GM12878 (cell line): Measurements from ENCODE around the gene ANKMY1. TPM values are rescaled to one million over a fixed set of nuclear protein-coding genes. Genes with fewer than 3 reads are reported as not detected.

Source experiments
- ATAC-seq: fragments of 200-7000 bp; cut with Tn5 transposase; 3 replicates; pipeline ENCODE4 v1.9.1; 2020; ENCODE audit warnings: mild to moderate bottlenecking, moderate library complexity
- BruUV-seq: library from RNA; stranded (reverse); fragments of 400-500 nt; replicated peaks from 2 replicates; lab custom pipeline; 2021; lab: Mats Ljungman, UMichigan
- CTCF ChIA-PET: fragments of 300-600 bp; sonication (Branson Sonifier 250); formaldehyde crosslinking; extraction: SDS; loops from one replicate; lab custom pipeline; 2021; ENCODE audit warnings: inconsistent platforms; lab: Yijun Ruan, JAX
- POLR2A ChIA-PET: fragments of 350-600 bp; formaldehyde crosslinking; extraction: SDS; loops from one replicate; lab custom pipeline; 2021; ENCODE audit warnings: inconsistent platforms; lab: Charles Lee
- RAD21 ChIA-PET: fragments of 300-600 bp; sonication (Branson Sonifier 250); formaldehyde crosslinking; loops from one replicate; lab custom pipeline; 2023; ENCODE audit warnings: antibody characterized with exemption; ENCODE audit not compliant: unreplicated experiment; lab: Charles Lee
- SMC1A ChIA-PET: fragments of 300-600 bp; sonication (Branson Sonifier 250); formaldehyde crosslinking; loops from one replicate; lab custom pipeline; 2023; ENCODE audit not compliant: unreplicated experiment, uncharacterized antibody; lab: Charles Lee
- DNase-seq: peaks from one replicate; pipeline ENCODE4 v3.0.0-alpha.2; 2011; ENCODE audit warnings: low read depth, low spot score
- FAIRE-seq: peaks from 3 replicates; lab custom pipeline; 2011; peaks lifted over from hg19 to GRCh38; lab: Jason Lieb, UNC
- H2AFZ ChIP-seq: 2 replicates; pipeline ENCODE4 v1.6.0; 2011; ENCODE audit warnings: low read depth, low read length, control low read depth; ENCODE audit not compliant: control insufficient read depth
- H3K27ac ChIP-seq: 2 replicates; pipeline ENCODE4 v1.5.1; 2011; ENCODE audit warnings: control low read depth; ENCODE audit not compliant: control insufficient read depth, insufficient read depth
- H3K27me3 ChIP-seq, 2 experiments: replicated peaks in 1 of 2; 2 replicates each; pipeline versions ENCODE4 v1.6.0 to v1.6.1; 2011; ENCODE audit warnings: low read length in 1 of 2; ENCODE audit not compliant: control insufficient read depth in 2 of 2, insufficient read depth in 2 of 2
- H3K36me3 ChIP-seq, 2 experiments: 2 replicates each; pipeline ENCODE4 v1.5.1; 2011; ENCODE audit warnings: low read length in 1 of 2; ENCODE audit not compliant: control insufficient read depth in 2 of 2, insufficient read depth in 2 of 2
- H3K4me1 ChIP-seq: 2 replicates; pipeline ENCODE4 v1.6.1; 2011; ENCODE audit warnings: mild to moderate bottlenecking, low read length, moderate library complexity, mixed read lengths; ENCODE audit not compliant: control insufficient read depth, insufficient read depth
- H3K4me2 ChIP-seq: 2 replicates; pipeline ENCODE4 v1.6.0; 2011; ENCODE audit warnings: control low read depth; ENCODE audit not compliant: control insufficient read depth, insufficient read depth
- H3K4me3 ChIP-seq: fragments of 200-600 bp; sonication (generic); 2 replicates; pipeline ENCODE4 v1.5.1; 2016
- H3K79me2 ChIP-seq: 2 replicates; pipeline ENCODE4 v1.6.0; 2011; ENCODE audit warnings: low read length; ENCODE audit not compliant: control insufficient read depth, insufficient read depth
- H3K9ac ChIP-seq: 2 replicates; pipeline ENCODE4 v1.8.0; 2011; ENCODE audit warnings: low read length, control low read depth, mixed read lengths; ENCODE audit not compliant: control insufficient read depth, insufficient read depth
- H3K9me3 ChIP-seq: replicated peaks from 3 replicates; pipeline ENCODE4 v1.5.1; 2011; ENCODE audit warnings: mild to moderate bottlenecking, low read length; ENCODE audit not compliant: control insufficient read depth, insufficient read depth
- H4K20me1 ChIP-seq: 2 replicates; pipeline ENCODE4 v1.6.0; 2011; ENCODE audit not compliant: control insufficient read depth, insufficient read depth
- SMC3 ChIP-seq: IDR thresholded peaks from 2 replicates; pipeline ENCODE4 v1.6.1; 2011; ENCODE audit warnings: low read length, improper control_type of control experiment, borderline replicate concordance
- WGBS: methylation state at CpG from one replicate; pipeline ENCODE4 v1.1.6; 2016; ENCODE audit warnings: low lambda C conversion rate; ENCODE audit not compliant: insufficient replicate concordance, insufficient coverage; ENCODE audit errors: missing lambda C conversion rate; 5-methylcytosine and 5-hydroxymethylcytosine counted together
- in situ Hi-C: fragments of 300-500 bp; cut with MboI; formaldehyde crosslinking; loops from 9 replicates; pipeline ENCODE4 v1.14.3; 2018; ENCODE audit warnings: mixed read lengths
- intact Hi-C: fragments of 100-400 bp; cut with micrococcal nuclease; formaldehyde crosslinking; loops from one replicate; pipeline ENCODE4 v1.14.2; 2022; ENCODE audit not compliant: unreplicated experiment
- polyA plus RNA-seq, 11 experiments: library from polyadenylated mRNA; depleted of rRNA in 4 of 11; unstranded in 6 of 11; stranded (reverse) in 5 of 11; fragments of >200 nt; fragmentation: Nextera tagmentation in 4 of 11; fragmentation: Illumina TruSeq in 1 of 11; extraction: Ambion mirVana in 4 of 11; extraction: Trizol in 1 of 11; gene quantifications; 1 replicate in 1 of 11; 2 replicates in 10 of 11; pipeline versions ENCODE4 v1.2.1 to v1.2.3, GENCODE V29; 2011 to 2016; ENCODE audit warnings: inconsistent platforms in 2 of 11, missing spikeins in 2 of 11, low read depth in 1 of 11
- total RNA-seq, 4 experiments: library from RNA; depleted of rRNA in 3 of 4; stranded (reverse); fragments of >200 nt in 3 of 4; fragmentation: Illumina TruSeq in 1 of 4; extraction: Trizol in 1 of 4; gene quantifications; 2 replicates each; pipeline versions ENCODE4 v1.2.1 to v1.2.3, GENCODE V29; 2013 to 2021
- TF ChIP-seq, protein P1 (sequence below): fragments of 450-650 bp; formaldehyde crosslinking; IDR thresholded peaks from 2 replicates; pipeline ENCODE4 v1.5.0; 2022; ENCODE audit warnings: mild to moderate bottlenecking, missing genetic modification characterization

Gene ANKMY1
- total and polyA plus RNA-seq, 10 of the 15 experiments (the other 5 are each of a cell fraction or from before 2014, with no cell fraction given) = 1.1 to 15.3 (median 11.1) TPM

DNA sequence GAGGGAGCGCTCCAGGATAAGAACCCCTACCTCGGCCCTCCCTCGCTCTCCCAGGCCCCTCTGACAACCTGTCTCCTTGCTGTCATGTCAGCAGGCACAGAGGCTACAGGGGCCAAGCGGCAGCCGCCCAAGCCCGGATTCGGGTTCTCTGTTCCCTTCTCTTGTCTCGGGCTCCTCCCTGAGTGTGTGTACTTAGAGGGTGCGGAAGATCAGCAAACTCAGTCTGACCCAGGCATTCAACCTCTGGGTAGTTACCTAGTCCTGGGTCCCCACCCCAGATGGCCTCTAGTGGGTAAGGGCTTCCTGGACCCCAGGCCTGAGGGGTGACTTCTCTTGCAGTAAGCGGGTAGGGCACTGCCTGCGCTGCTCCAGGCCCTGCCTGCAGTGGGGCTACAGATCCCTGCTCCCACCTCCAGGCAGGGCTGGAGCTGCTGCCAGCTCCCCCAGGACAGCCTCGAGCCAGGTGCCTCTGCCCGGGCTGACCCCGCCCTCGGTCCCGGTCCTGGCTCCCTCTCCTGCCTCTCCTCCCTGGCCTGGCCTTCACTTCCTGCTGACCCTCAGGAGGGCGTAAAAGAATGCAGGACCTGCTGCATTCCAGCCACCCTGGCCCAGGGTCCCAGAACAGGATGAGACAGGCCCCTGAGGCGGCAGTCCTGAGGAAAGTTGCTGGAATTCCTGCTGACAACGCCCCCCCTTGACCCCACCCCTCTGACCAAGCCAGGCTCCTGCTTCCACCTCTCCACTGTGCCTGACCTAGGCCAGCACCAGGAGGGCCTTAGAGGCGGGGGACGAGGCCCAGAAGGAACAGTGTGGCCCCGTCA, 100.4 kb downstream of the ANKMY1 start:
- FAIRE-seq (no peak), DNase-seq (no peak), ATAC-seq (no peak)
- Histone ChIP-seq H3K4me2 (no peak overlapping the region), H3K4me1 (no peaks in the 10 kb centered on the region), H3K4me3 (no peak overlapping the region), H3K27ac (no peak overlapping the region), H3K36me3 (no peaks in the 10 kb centered on the region), H3K27me3 (peaks cover 8 to 10% of the 10 kb centered on the region in 2 experiments), H3K9ac (no peak overlapping the region), H2AFZ (no peak overlapping the region), H3K9me3 (no peaks in the 10 kb centered on the region), H3K79me2 (no peaks in the 10 kb centered on the region), H4K20me1 (no peaks in the 10 kb centered on the region)
- intact Hi-C loops = no loop called here
- POLR2A ChIA-PET = no interaction called here
- no peak for TF ChIP-seq SMC3
- TF ChIP-seq, protein P1, sequence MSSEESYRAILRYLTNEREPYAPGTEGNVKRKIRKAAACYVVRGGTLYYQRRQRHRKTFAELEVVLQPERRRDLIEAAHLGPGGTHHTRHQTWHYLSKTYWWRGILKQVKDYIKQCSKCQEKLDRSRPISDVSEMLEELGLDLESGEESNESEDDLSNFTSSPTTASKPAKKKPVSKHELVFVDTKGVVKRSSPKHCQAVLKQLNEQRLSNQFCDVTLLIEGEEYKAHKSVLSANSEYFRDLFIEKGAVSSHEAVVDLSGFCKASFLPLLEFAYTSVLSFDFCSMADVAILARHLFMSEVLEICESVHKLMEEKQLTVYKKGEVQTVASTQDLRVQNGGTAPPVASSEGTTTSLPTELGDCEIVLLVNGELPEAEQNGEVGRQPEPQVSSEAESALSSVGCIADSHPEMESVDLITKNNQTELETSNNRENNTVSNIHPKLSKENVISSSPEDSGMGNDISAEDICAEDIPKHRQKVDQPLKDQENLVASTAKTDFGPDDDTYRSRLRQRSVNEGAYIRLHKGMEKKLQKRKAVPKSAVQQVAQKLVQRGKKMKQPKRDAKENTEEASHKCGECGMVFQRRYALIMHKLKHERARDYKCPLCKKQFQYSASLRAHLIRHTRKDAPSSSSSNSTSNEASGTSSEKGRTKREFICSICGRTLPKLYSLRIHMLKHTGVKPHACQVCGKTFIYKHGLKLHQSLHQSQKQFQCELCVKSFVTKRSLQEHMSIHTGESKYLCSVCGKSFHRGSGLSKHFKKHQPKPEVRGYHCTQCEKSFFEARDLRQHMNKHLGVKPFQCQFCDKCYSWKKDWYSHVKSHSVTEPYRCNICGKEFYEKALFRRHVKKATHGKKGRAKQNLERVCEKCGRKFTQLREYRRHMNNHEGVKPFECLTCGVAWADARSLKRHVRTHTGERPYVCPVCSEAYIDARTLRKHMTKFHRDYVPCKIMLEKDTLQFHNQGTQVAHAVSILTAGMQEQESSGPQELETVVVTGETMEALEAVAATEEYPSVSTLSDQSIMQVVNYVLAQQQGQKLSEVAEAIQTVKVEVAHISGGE (CRISPR knock-in tag) = no peak
- RAD21 ChIA-PET = no interaction called here
- in situ Hi-C loops = no loop called here
- no TSS peak for BruUV-seq
- SMC1A ChIA-PET = interaction anchor here (0.8 kb wide), 1 partner anchor 48 kb away, joined by 3 read pairs; no protein-coding TSS in a partner anchor
- CTCF ChIA-PET = no interaction called here
- 27% methylated on average over 18 of the region's 22 CpGs for WGBS
